Liver (tissue), 3 donors: ENCODE measurements around the gene SGCB.

Experiments
- CTCF ChIP-seq: fragments of 150-350 bp; IDR thresholded peaks from 2 replicates; pipeline ENCODE4 v1.5.1; 2017; ENCODE audit warnings: improper control_type of control experiment, low read depth, low read length; ENCODE audit not compliant: missing input control
- EGR1 ChIP-seq, 2 donors: IDR thresholded peaks; 2 replicates each; pipeline ENCODE4 v1.6.1; 2016 to 2018; ENCODE audit warnings: antibody characterized with exemption in 2 of 2, low read depth in 2 of 2
- GABPA ChIP-seq, 2 donors: IDR thresholded peaks in 1 of 2; conservative IDR thresholded peaks in 1 of 2; 2 replicates each; pipeline ENCODE4 v1.6.1; 2016; ENCODE audit warnings: antibody characterized with exemption in 2 of 2, mild to moderate bottlenecking in 1 of 2, moderate library complexity in 1 of 2
- HNF4A ChIP-seq, 2 donors: conservative IDR thresholded peaks; 2 replicates each; pipeline ENCODE4 v1.6.1; 2016; ENCODE audit warnings: antibody characterized with exemption in 2 of 2, mild to moderate bottlenecking in 2 of 2
- JUND ChIP-seq, 2 donors: IDR thresholded peaks; 2 replicates each; pipeline ENCODE4 v1.6.1; 2016; ENCODE audit warnings: antibody characterized with exemption in 2 of 2
- RAD21 ChIP-seq, 2 donors: IDR thresholded peaks; 2 replicates each; pipeline ENCODE4 v1.6.1; 2016; ENCODE audit warnings: antibody characterized with exemption in 2 of 2, mild to moderate bottlenecking in 2 of 2
- RXRA ChIP-seq, 2 donors: IDR thresholded peaks; 2 replicates each; pipeline ENCODE4 v1.6.1; 2017 to 2018; ENCODE audit warnings: antibody characterized with exemption in 2 of 2, mild to moderate bottlenecking in 1 of 2
- SP1 ChIP-seq: IDR thresholded peaks from 2 replicates; pipeline ENCODE4 v1.6.1; 2018; ENCODE audit warnings: antibody characterized with exemption, mild to moderate bottlenecking
- TAF1 ChIP-seq: conservative IDR thresholded peaks from 2 replicates; pipeline ENCODE4 v1.6.1; 2016; ENCODE audit warnings: antibody characterized with exemption, mild to moderate bottlenecking
- YY1 ChIP-seq: IDR thresholded peaks from 2 replicates; pipeline ENCODE4 v1.6.1; 2016; ENCODE audit warnings: antibody characterized with exemption, mild to moderate bottlenecking
- TF ChIP-seq, protein P1 (sequence below): IDR thresholded peaks from 2 replicates; pipeline ENCODE4 v1.6.1; 2016; ENCODE audit warnings: antibody characterized with exemption
- TF ChIP-seq, protein P2 (sequence below): IDR thresholded peaks from 2 replicates; pipeline ENCODE4 v1.6.1; 2016; ENCODE audit warnings: antibody characterized with exemption, mild to moderate bottlenecking
- donor health status: healthy.
- donor health status: healthy.

DNA sequence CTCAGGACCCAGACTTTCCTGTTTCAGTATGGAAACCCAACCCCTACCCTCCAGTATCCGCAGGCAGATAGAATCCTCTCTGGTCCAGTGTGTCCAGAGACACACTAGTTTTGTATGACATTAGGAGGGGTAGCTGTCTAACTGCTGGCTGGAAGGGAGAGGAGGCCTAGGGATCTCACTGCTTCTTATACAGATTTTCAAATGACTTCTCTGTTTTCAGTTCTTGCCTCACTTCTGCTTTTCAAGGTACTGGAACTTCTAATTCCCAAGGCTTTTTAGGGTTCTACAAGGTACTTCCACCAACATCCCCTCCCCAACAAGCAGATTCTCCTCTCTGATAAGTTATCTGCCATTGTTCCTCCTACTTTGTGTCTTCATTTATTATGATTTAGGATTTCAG, 6.1 kb downstream of the SGCB start:
- no peak for TF ChIP-seq CTCF
- TF ChIP-seq TAF1 = no peak
- no peak for TF ChIP-seq SP1
- TF ChIP-seq YY1 = no peak
- TF ChIP-seq HNF4A (conservative IDR thresholded peaks at IDR 0.05) = no peak
- no peak for TF ChIP-seq EGR1 (IDR thresholded peaks at IDR 0.05; ENCODE audit: low read depth in 2 of 2)
- TF ChIP-seq GABPA (IDR thresholded peaks at IDR 0.05 in 1 of 2, conservative IDR thresholded peaks at IDR 0.05 in 1 of 2) = no peak
- no peak for TF ChIP-seq JUND (IDR thresholded peaks at IDR 0.05)
- no peak for TF ChIP-seq RAD21 (IDR thresholded peaks at IDR 0.05)
- TF ChIP-seq, protein P1, sequence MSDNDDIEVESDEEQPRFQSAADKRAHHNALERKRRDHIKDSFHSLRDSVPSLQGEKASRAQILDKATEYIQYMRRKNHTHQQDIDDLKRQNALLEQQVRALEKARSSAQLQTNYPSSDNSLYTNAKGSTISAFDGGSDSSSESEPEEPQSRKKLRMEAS = no peak
- TF ChIP-seq, protein P2, sequence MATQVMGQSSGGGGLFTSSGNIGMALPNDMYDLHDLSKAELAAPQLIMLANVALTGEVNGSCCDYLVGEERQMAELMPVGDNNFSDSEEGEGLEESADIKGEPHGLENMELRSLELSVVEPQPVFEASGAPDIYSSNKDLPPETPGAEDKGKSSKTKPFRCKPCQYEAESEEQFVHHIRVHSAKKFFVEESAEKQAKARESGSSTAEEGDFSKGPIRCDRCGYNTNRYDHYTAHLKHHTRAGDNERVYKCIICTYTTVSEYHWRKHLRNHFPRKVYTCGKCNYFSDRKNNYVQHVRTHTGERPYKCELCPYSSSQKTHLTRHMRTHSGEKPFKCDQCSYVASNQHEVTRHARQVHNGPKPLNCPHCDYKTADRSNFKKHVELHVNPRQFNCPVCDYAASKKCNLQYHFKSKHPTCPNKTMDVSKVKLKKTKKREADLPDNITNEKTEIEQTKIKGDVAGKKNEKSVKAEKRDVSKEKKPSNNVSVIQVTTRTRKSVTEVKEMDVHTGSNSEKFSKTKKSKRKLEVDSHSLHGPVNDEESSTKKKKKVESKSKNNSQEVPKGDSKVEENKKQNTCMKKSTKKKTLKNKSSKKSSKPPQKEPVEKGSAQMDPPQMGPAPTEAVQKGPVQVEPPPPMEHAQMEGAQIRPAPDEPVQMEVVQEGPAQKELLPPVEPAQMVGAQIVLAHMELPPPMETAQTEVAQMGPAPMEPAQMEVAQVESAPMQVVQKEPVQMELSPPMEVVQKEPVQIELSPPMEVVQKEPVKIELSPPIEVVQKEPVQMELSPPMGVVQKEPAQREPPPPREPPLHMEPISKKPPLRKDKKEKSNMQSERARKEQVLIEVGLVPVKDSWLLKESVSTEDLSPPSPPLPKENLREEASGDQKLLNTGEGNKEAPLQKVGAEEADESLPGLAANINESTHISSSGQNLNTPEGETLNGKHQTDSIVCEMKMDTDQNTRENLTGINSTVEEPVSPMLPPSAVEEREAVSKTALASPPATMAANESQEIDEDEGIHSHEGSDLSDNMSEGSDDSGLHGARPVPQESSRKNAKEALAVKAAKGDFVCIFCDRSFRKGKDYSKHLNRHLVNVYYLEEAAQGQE = no peak
- TF ChIP-seq RXRA (IDR thresholded peaks at IDR 0.05) = no peak
